ENCODE measurements around the gene ST8SIA4. TPM values are rescaled to one million over a fixed set of nuclear protein-coding genes. Genes with fewer than 3 reads are reported as not detected.

The ST8SIA4 gene
- total RNA-seq, 6 donors from 2014 or later = 4.6 to 28.1 (median 11.4) TPM

DNA sequence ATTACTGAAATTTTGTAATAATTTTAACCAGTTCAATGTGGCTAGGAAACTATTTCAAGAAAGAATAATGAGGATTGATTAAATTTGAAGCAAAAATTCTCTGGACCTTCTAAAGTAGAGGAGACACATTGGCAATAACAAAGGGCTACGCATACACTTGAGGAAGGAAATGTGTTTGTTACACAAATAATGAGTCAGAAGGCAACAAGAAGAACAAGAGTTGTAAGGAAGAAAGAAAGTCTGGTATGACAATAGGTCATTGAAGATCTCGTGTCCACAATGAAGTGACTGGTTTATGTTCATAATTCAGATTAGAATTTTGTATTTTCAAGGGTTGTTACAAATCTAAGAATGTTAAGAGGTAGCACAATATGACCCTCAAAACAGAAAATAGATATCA is 25.8 kb downstream of the ST8SIA4 start:
- Histone ChIP-seq H3K4me1 (peaks cover 0 to 3% (median 0%) of the 10 kb centered on the region in 4 donors), H3K36me3 (no peaks in the 10 kb centered on the region), H3K4me3 (no peak overlapping the region), H3K9me3 (no peaks in the 10 kb centered on the region), H3K27ac (no peak overlapping the region), H3K27me3 (no peaks in the 10 kb centered on the region)
- ATAC-seq (ENCODE audit: low FRiP score in 2 of 2) (peak in 1 of 2 donors; percentile 26), DNase-seq (no peak)
- no peak for TF ChIP-seq POLR2A (IDR thresholded peaks at IDR 0.05)
- no peak for TF ChIP-seq EP300 (IDR thresholded peaks at IDR 0.05)
- 40 to 50% methylated on average over 2 of the region's 2 CpGs for WGBS, 2 donors

DNA sequence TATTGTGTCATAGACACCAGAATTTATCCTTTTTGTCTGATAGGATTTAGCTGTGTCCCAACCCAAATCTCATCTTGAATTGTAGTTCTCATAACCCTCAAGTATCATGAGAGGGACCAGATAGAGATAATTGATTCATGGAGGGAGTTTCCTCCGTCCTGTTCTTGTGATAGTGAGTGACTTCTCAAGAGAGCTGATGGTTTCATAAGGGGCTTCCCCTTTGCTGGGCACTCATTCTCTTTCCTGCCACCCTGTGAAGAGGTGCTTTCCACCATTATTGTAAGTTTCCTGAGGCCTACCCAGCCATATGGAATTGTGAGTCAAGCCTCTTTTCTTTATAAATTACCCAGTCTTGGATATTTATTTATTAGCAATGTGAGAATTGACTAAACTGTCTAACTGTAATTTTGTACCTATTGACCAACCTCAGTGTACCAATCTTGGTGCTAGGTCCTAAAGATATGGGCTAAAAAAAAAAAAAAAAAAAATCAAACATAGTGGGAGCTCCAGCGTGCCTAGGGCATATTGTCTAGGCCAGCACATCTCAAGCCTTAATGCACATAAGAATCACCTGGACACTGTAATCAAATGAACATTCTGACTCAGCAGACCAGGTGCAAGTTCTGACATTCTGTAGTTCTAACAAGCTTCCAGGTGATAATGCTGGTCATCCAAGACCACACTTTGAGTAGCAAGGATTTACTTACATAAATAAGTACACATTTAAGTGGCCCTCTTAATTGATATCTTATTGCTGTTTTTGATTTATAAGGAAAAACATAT is 30.5 kb downstream of the ST8SIA4 start:
- WGBS, 2 donors = 89 to 94% methylated on average over 2 of the region's 2 CpGs
- Histone ChIP-seq H3K36me3 (no peaks in the 10 kb centered on the region), H3K27ac (no peak overlapping the region), H3K9me3 (no peaks in the 10 kb centered on the region), H3K27me3 (no peaks in the 10 kb centered on the region), H3K4me1 (peaks cover 0 to 3% (median 0%) of the 10 kb centered on the region in 4 donors), H3K4me3 (no peak overlapping the region)
- TF ChIP-seq POLR2AphosphoS5 (IDR thresholded peaks at IDR 0.05) = no peak
- no peak for TF ChIP-seq CTCF (IDR thresholded peaks at IDR 0.05)
- no peak for TF ChIP-seq EP300 (IDR thresholded peaks at IDR 0.05)
- TF ChIP-seq POLR2A (IDR thresholded peaks at IDR 0.05) = no peak
- DNase-seq (no peak), ATAC-seq (ENCODE audit: low FRiP score in 2 of 2) (no peak)

GRCh38 chr5:100867039-100867562 is 36.0 kb downstream of the ST8SIA4 start:
- H3K27ac ChIP-seq = no peak overlapping the region
- no peaks in the 10 kb centered on the region for H3K36me3 ChIP-seq
- no peaks in the 10 kb centered on the region for H3K4me1 ChIP-seq
- no peaks in the 10 kb centered on the region for H3K9me3 ChIP-seq
- no peaks in the 10 kb centered on the region for H3K27me3 ChIP-seq
- no peak for ATAC-seq (ENCODE audit: low FRiP score in 2 of 2)
- no peak for TF ChIP-seq CTCF (IDR thresholded peaks at IDR 0.05)
- TF ChIP-seq EP300 (IDR thresholded peaks at IDR 0.05) = no peak
- TF ChIP-seq POLR2AphosphoS5 (IDR thresholded peaks at IDR 0.05) = no peak
- DNase-seq = no peak
- WGBS, 2 donors = 80 to 94% methylated on average over 3 of the region's 3 CpGs
- no peak overlapping the region for H3K4me3 ChIP-seq

DNA sequence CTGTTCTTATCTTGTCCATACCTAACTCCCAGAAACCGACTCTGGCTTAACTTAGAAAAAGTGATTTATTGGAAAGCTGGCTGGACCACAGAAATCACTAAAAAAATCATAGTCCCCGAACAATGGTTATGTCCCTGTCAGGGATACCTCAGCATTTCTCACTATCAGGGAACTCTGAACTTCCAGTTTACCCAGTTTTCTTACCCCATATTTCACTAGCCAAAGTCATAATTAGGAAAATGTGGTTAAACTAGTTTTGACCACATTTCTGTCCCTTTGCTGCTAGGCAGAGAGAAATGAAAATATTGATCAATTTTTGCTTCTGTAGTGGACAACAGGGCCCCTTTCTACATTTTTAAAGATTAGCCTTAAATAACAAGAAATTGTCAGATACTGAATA is 38.2 kb downstream of the ST8SIA4 start:
- no peaks in the 10 kb centered on the region for H3K27me3 ChIP-seq
- no peak overlapping the region for H3K27ac ChIP-seq
- WGBS, 2 donors = 88% methylated on average over 2 of the region's 2 CpGs
- TF ChIP-seq CTCF (IDR thresholded peaks at IDR 0.05) (no peak), POLR2A (IDR thresholded peaks at IDR 0.05) (no peak), EP300 (IDR thresholded peaks at IDR 0.05) (no peak), POLR2AphosphoS5 (IDR thresholded peaks at IDR 0.05) (no peak)
- no peaks in the 10 kb centered on the region for H3K4me1 ChIP-seq
- H3K4me3 ChIP-seq = no peak overlapping the region
- no peaks in the 10 kb centered on the region for H3K36me3 ChIP-seq
- DNase-seq (no peak), ATAC-seq (ENCODE audit: low FRiP score in 2 of 2) (no peak)
- no peaks in the 10 kb centered on the region for H3K9me3 ChIP-seq

- Histone ChIP-seq H3K4me3 (no peak overlapping the region), H3K27ac (no peak overlapping the region), H3K4me1 (no peaks in the 10 kb centered on the region), H3K9me3 (no peaks in the 10 kb centered on the region), H3K36me3 (no peaks in the 10 kb centered on the region), H3K27me3 (no peaks in the 10 kb centered on the region)
- ATAC-seq (ENCODE audit: low FRiP score in 2 of 2) (no peak), DNase-seq (no peak)
- TF ChIP-seq EP300 (IDR thresholded peaks at IDR 0.05) (no peak), CTCF (IDR thresholded peaks at IDR 0.05) (no peak), POLR2A (IDR thresholded peaks at IDR 0.05) (no peak), POLR2AphosphoS5 (IDR thresholded peaks at IDR 0.05) (no peak)
- 95 to 97% methylated on average over 2 of the region's 2 CpGs for WGBS, 2 donors
Measured at GRCh38 chr5:100863739-100864138, 39.3 kb downstream of the ST8SIA4 start.

Data from upper lobe of left lung (tissue), 6 donors.